GOT3 (cell line): ENCODE data around the gene ARHGEF9.
"Not testable (repeated sequence)": the region's sequence is repeated elsewhere in the genome, so short reads cannot be mapped to it uniquely, and the experiment has no call there.

Experiments
- DNase-seq: peaks from one replicate; lab custom pipeline; 2025; ENCODE audit warnings: mixed read lengths; lab: John Stamatoyannopoulos, UW

Gene ARHGEF9

GRCh38 chrX:63658920-63659319 is 126.1 kb downstream of the ARHGEF9 start:
- no peak for DNase-seq

GRCh38 chrX:63657821-63658220 is 127.2 kb downstream of the ARHGEF9 start:
- DNase-seq = no peak

- DNase-seq = no peak
These were observed 128.0 kb downstream of the ARHGEF9 start for GRCh38 chrX:63656871-63657580.

GRCh38 chrX:63652086-63652765 is 132.8 kb downstream of the ARHGEF9 start:
- no peak for DNase-seq

- not testable (repeated sequence) for DNase-seq
These were observed 139.3 kb downstream of the ARHGEF9 start for GRCh38 chrX:63645748-63646147.

- no peak for DNase-seq
These were observed 149.3 kb downstream of the ARHGEF9 start for GRCh38 chrX:63635750-63636149.

GRCh38 chrX:63613531-63614028 is 171.4 kb downstream of the ARHGEF9 start:
- no peak for DNase-seq

- no peak for DNase-seq
These were observed 199.1 kb downstream of the ARHGEF9 start for GRCh38 chrX:63585936-63586335.
